GM18909 (cell line): Measurements from ENCODE around the gene DIP2A.

Experiments used
- ATAC-seq: cut with Tn5 transposase; IDR thresholded peaks from one replicate; pipeline ENCODE4 v1.9.1; 2021; ENCODE audit warnings: mild to moderate bottlenecking; ENCODE audit not compliant: unreplicated experiment, poor library complexity

DIP2A gene

DNA sequence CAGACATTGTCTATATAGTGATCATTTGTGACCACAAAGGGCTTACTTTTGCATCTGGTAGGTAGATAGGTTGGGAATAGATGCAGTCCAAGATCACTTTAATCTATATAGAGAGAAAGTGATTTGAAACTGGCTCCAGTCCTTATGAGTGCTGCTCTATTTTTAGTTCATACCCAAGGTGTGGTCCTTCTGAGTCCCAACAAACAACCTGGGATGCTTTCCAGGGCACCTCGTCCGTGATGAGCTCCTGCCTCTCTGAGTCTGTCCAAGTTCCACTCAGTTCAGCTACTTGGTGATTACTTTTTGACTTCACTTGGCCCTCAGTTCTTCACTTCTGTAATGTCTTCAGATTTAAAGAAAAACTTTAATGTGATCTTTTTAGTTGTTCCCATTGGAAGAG lies 20.2 kb downstream of the DIP2A start:
- no peak for ATAC-seq

GRCh38 chr21:46480466-46480865 lies 21.8 kb downstream of the DIP2A start:
- no peak for ATAC-seq

- ATAC-seq: no peak
These were observed 23.6 kb downstream of the DIP2A start for GRCh38 chr21:46482225-46482845.

GRCh38 chr21:46482846-46483231 lies 24.1 kb downstream of the DIP2A start:
- ATAC-seq: no peak

GRCh38 chr21:46483300-46484295 lies 24.9 kb downstream of the DIP2A start:
- ATAC-seq: no peak

GRCh38 chr21:46486481-46487126 lies 27.9 kb downstream of the DIP2A start:
- no peak for ATAC-seq

GRCh38 chr21:46489162-46489663 lies 30.5 kb downstream of the DIP2A start:
- no peak for ATAC-seq

GRCh38 chr21:46489800-46490199 lies 31.1 kb downstream of the DIP2A start:
- ATAC-seq: no peak

- ATAC-seq: no peak
These were observed 32.9 kb downstream of the DIP2A start for GRCh38 chr21:46491553-46491952.

- no peak for ATAC-seq
These were observed 34.2 kb downstream of the DIP2A start for GRCh38 chr21:46492851-46493250.

DNA sequence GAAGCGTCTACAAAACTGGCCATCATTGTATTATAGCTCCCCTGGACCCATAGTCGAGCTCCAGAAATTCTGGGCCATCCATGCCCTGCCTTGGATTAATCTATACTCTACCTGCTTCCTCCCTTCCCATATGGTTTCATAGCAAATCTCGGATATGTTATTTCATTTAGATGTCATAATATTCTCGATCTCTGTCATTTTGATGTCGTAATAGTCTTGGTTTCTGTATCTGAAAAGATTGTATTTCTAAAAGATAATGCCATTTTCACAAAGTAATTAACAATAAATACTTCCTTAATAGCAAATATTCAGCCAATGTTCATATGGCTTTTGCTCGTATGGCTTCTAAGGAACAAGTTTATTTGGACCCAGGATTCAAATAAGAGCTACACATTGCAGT lies 35.1 kb downstream of the DIP2A start:
- no peak for ATAC-seq

- no peak for ATAC-seq
These were observed 39.8 kb downstream of the DIP2A start for GRCh38 chr21:46498335-46499050.

DNA sequence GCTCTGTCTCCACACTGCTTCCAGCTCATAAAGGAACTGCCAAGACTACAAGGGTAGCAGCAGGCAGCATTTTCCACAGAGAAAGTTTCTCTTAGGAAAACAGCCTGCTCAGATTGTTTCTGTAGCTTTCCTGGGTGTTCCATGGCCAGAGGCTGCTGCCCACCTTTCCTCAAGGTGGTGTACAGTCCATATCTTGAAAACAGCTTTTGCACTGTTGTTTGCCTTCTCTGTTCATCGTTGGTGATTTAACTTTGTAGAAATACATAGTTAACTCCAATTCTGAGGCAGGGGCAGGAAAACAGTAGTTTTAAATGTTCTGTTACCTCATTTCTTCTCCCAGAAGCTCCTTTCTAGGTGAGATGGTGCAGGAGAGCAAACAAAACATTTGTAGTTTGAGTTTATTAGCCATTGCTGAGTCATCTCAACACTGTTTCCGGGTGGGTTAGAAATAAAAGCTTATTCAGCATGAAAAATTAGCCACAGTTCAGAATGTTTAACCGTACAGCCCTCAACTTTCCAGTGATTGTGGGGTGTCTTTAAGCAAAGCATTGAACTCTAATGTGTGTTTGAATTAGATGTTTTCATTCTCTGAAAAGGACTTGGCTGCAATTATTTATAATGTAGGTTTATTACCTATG lies 41.7 kb downstream of the DIP2A start:
- peak; percentile 41 for ATAC-seq

DNA sequence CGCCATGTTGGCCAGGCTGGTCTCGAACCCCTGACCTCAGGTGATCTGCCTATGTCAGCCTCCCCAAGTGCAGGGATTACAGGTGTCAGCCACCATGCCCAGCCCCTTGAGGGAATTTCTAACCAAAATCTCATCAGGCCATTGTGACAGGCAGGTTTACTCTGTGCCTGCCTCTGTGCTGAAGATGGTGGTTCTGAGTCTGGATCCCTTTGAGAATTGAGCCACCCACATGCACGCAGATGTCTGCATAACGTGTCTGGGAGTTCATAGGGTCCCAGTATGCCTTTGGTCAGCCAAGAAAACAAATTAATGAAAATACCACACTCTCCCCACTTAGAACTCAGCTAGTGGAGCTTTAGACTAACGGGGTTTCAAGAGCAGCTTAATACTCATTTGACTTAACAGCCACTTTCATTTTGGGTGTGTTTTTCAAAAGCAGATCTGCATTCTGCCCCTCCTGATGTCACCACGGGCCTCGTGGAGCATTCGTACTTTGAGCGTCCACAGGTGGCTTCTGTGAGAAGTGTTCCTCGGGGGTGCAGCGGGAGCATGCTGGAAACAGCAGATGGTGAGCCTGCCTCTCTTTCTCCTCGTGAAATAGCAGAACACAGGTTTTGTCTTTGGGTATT lies 45.3 kb downstream of the DIP2A start:
- peak; percentile 51 for ATAC-seq

- ATAC-seq: no peak
These were observed 46.0 kb downstream of the DIP2A start for GRCh38 chr21:46504666-46505065.

GRCh38 chr21:46507562-46507961 lies 48.9 kb downstream of the DIP2A start:
- ATAC-seq: no peak

DNA sequence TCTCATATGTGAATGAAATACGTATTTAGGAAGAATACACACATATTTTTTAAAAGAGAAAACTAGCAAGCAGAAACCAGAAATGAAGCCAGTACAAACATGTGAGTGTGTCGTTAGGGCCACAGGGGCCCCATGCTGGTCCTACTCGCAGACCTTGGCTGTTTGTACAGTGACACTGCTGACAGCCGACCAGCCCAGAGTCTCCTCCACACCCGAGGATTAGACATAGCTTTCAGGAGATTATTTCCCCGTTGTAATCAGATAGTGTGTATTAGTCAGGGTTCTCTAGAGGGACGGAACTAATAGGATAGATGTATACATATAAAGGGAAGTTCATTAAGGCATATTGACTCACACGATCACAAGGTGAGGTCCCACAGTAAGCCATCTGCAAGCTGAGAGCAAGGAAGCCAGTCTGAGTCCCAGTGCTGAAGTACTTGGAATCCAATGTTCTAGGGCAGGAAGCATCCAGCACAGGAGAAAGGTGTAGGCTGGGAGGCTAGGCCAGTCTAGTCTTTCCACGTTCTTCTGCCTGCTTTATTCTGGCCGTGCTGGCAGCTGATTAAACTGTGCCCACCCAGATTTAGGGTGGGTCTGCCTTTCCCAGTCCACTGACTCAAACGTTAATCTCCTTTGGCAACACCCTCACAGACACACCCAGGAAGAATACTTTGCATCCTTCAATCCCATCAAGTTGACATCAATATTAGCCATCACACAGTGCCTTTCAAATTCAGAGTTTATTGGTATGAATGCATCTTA lies 51.2 kb downstream of the DIP2A start:
- no peak for ATAC-seq

GRCh38 chr21:46515109-46515508 lies 56.4 kb downstream of the DIP2A start:
- no peak for ATAC-seq

DNA sequence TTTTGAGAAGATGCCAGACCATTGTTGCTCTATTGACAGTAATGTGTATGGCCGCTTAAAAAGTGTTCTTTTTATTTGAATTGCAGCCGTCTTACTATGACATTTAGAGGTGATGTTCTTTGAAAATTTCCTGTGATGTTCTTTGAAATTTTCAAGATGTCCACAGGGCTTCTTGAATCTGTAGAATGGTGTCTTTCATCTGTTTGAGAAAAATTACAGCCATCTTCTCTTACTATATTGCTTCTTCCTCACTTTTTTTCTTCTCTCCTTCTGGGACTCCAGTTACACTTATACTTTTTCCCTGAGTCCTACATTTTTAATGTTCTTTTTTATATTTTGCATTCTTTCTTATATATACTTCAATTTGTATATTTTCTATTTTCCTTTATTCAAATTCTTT lies 57.4 kb downstream of the DIP2A start:
- ATAC-seq: no peak
